HCT116 (cell line): ENCODE measurements around the gene CAB39L. TPM values are rescaled to one million over a fixed set of nuclear protein-coding genes. Genes with fewer than 3 reads are reported as not detected.

Experiments
- ATAC-seq: fragments of 200-7000 bp; cut with Tn5 transposase; 2 replicates; pipeline ENCODE4 v1.9.1; 2020; ENCODE audit warnings: mild to moderate bottlenecking, moderate library complexity
- BruUV-seq: library from RNA; stranded (reverse); fragments of 400-500 nt; replicated peaks from 2 replicates; lab custom pipeline; 2021; lab: Mats Ljungman, UMichigan
- CTCF ChIA-PET: fragments of 300-600 bp; sonication (Branson Sonifier 250); formaldehyde crosslinking; loops from one replicate; lab custom pipeline; 2021; ENCODE audit warnings: antibody characterized with exemption; lab: Charles Lee
- POLR2A ChIA-PET: fragments of 300-600, 350-600 bp; sonication (Branson Sonifier 250); formaldehyde crosslinking; loops from one replicate; lab custom pipeline; 2021; ENCODE audit warnings: antibody characterized with exemption; lab: Charles Lee
- RAD21 ChIA-PET, 2 experiments: fragments of 300-600 bp; sonication (Branson Sonifier 250); formaldehyde crosslinking; loops; one replicate each; lab custom pipeline; 2023; ENCODE audit warnings: low total read pairs in 2 of 2; ENCODE audit not compliant: uncharacterized antibody in 2 of 2, unreplicated experiment in 2 of 2, low non-redundant PET in 1 of 2; lab: Charles Lee
- DNase-seq: peaks from one replicate; pipeline ENCODE4 v3.0.0-alpha.2; 2010; ENCODE audit warnings: low read depth, low spot score
- H2AFZ ChIP-seq: fragments of 200-600 bp; shearing (Covaris generic), sonication (generic); 2 replicates; pipeline ENCODE4 v1.6.1; 2017; ENCODE audit warnings: low read depth, mixed run types, mixed read lengths, antibody characterized with exemption, low read length; ENCODE audit not compliant: poor library complexity, severe bottlenecking
- H3K27ac ChIP-seq: 2 replicates; pipeline ENCODE4 v1.5.1; 2012; ENCODE audit warnings: low read depth, low read length
- H3K27me3 ChIP-seq: fragments of 200-600 bp; sonication (generic); 2 replicates; pipeline ENCODE4 v1.6.1; 2016; ENCODE audit warnings: mixed run types, low read length, mixed read lengths; ENCODE audit not compliant: insufficient read depth
- H3K36me3 ChIP-seq, 2 experiments: fragments of 200-500 bp in 1 of 2; fragments of 200-600 bp in 1 of 2; sonication (Bioruptor generic) in 1 of 2; sonication (generic) in 1 of 2; 2 replicates each; pipeline versions ENCODE4 v1.5.1 to v1.6.1; 2014 to 2016; ENCODE audit warnings: low read length in 2 of 2, inconsistent platforms in 1 of 2, mixed read lengths in 1 of 2, mixed run types in 1 of 2; ENCODE audit not compliant: insufficient read depth in 2 of 2, control insufficient read depth in 1 of 2
- H3K4me1 ChIP-seq, 2 experiments: fragments of 200-600 bp in 1 of 2; sonication (generic) in 1 of 2; 2 replicates each; pipeline versions ENCODE4 v1.5.1 to v1.6.1; 2012 to 2017; ENCODE audit warnings: low read length in 2 of 2, inconsistent platforms in 1 of 2, mild to moderate bottlenecking in 1 of 2, mixed read lengths in 1 of 2, mixed run types in 1 of 2, moderate library complexity in 1 of 2; ENCODE audit not compliant: insufficient read depth in 2 of 2, control insufficient read depth in 1 of 2
- H3K4me2 ChIP-seq: fragments of 200-600 bp; sonication (generic); 2 replicates; pipeline ENCODE4 v1.6.1; 2017; ENCODE audit warnings: mixed run types, low read length, mixed read lengths
- H3K4me3 ChIP-seq, 2 experiments: fragments of 200-600 bp in 1 of 2; sonication (generic) in 1 of 2; replicated peaks in 1 of 2; 2 replicates each; pipeline ENCODE4 v1.5.1; 2011 to 2016; ENCODE audit warnings: low read length in 2 of 2, control low read depth in 1 of 2, low read depth in 1 of 2, mild to moderate bottlenecking in 1 of 2, mixed read lengths in 1 of 2, mixed run types in 1 of 2
- H3K79me2 ChIP-seq: fragments of 200-600 bp; sonication (generic); 2 replicates; pipeline ENCODE4 v1.6.1; 2017; ENCODE audit warnings: mild to moderate bottlenecking, mixed run types, low read length, moderate library complexity, mixed read lengths; ENCODE audit not compliant: insufficient read depth
- H3K9ac ChIP-seq: fragments of 200-600 bp; sonication (generic); 2 replicates; pipeline ENCODE4 v1.6.1; 2016; ENCODE audit warnings: low read length, mixed read lengths
- H3K9me2 ChIP-seq: fragments of 200-600 bp; sonication (generic), shearing (Covaris generic); 2 replicates; pipeline ENCODE4 v1.6.1; 2017; ENCODE audit warnings: mixed run types, mild to moderate bottlenecking, moderate library complexity; ENCODE audit not compliant: insufficient read depth
- H3K9me3 ChIP-seq, 2 experiments: fragments of 200-500 bp in 1 of 2; fragments of 200-600 bp in 1 of 2; sonication (Bioruptor generic) in 1 of 2; sonication (generic) in 1 of 2; 2 replicates each; pipeline ENCODE4 v1.6.1; 2014 to 2017; ENCODE audit warnings: low read length in 2 of 2, mixed read lengths in 2 of 2, inconsistent platforms in 1 of 2, low read depth in 1 of 2, mild to moderate bottlenecking in 1 of 2, mixed run types in 1 of 2, moderate library complexity in 1 of 2; ENCODE audit not compliant: control insufficient read depth in 1 of 2, insufficient read depth in 1 of 2
- H4K20me1 ChIP-seq: fragments of 200-600 bp; sonication (generic), shearing (Covaris generic); 2 replicates; pipeline ENCODE4 v1.6.1; 2017; ENCODE audit warnings: mixed run types, mild to moderate bottlenecking, moderate library complexity; ENCODE audit not compliant: insufficient read depth
- ATF3 ChIP-seq: IDR thresholded peaks from 2 replicates; pipeline ENCODE4 v1.6.1; 2012
- CBX3 ChIP-seq: IDR thresholded peaks from 2 replicates; pipeline ENCODE4 v1.6.1; 2012; ENCODE audit warnings: low read depth
- CTCF ChIP-seq, 3 experiments: fragments of 200-600 bp in 1 of 3; sonication (generic) in 1 of 3; IDR thresholded peaks in 2 of 3; conservative IDR thresholded peaks in 1 of 3; 2 replicates each; pipeline ENCODE4 v1.5.1; 2012 to 2017; ENCODE audit warnings: low read depth in 2 of 3, low read length in 2 of 3, antibody characterized with exemption in 1 of 3, borderline replicate concordance in 1 of 3, control low read depth in 1 of 3, mild to moderate bottlenecking in 1 of 3, mixed read lengths in 1 of 3, mixed run types in 1 of 3, moderate library complexity in 1 of 3; ENCODE audit not compliant: insufficient read depth in 1 of 3
- EGR1 ChIP-seq: IDR thresholded peaks from 2 replicates; pipeline ENCODE4 v1.6.1; 2012; ENCODE audit warnings: low read depth
- ELF1 ChIP-seq: IDR thresholded peaks from 2 replicates; pipeline ENCODE4 v1.6.1; 2012; ENCODE audit warnings: low read depth, borderline replicate concordance
- EZH2 ChIP-seq: fragments of 200-600 bp; sonication (generic); IDR thresholded peaks from 2 replicates; pipeline ENCODE4 v1.6.1; 2017; ENCODE audit warnings: antibody characterized with exemption, mixed run types
- EZH2phosphoT487 ChIP-seq: fragments of 200-600 bp; IDR thresholded peaks from 2 replicates; pipeline ENCODE4 v1.6.1; 2018; ENCODE audit warnings: antibody characterized with exemption, borderline replicate concordance
- FOSL1 ChIP-seq: IDR thresholded peaks from 2 replicates; pipeline ENCODE4 v1.6.1; 2012; ENCODE audit warnings: low read depth
- JUND ChIP-seq: IDR thresholded peaks from 2 replicates; pipeline ENCODE4 v1.6.1; 2012
- POLR2A ChIP-seq: IDR thresholded peaks from 2 replicates; pipeline ENCODE4 v1.7.0; 2011; ENCODE audit warnings: borderline replicate concordance; ENCODE audit not compliant: insufficient read depth, insufficient read length; ENCODE audit errors: extremely low read depth
- POLR2AphosphoS5 ChIP-seq: IDR thresholded peaks from 2 replicates; pipeline ENCODE4 v1.6.1; 2011; ENCODE audit warnings: mild to moderate bottlenecking, low read depth, low read length, moderate library complexity
- RAD21 ChIP-seq: IDR thresholded peaks from 2 replicates; pipeline ENCODE4 v1.6.1; 2012; ENCODE audit warnings: low read depth, mild to moderate bottlenecking
- SIN3A ChIP-seq: IDR thresholded peaks from 2 replicates; pipeline ENCODE4 v1.6.1; 2012; ENCODE audit warnings: low read depth
- SP1 ChIP-seq: IDR thresholded peaks from 2 replicates; pipeline ENCODE4 v1.6.1; 2012; ENCODE audit warnings: low read depth
- SRF ChIP-seq: IDR thresholded peaks from 2 replicates; pipeline ENCODE4 v1.6.1; 2012; ENCODE audit warnings: low read depth
- TCF7L2 ChIP-seq: IDR thresholded peaks from 2 replicates; pipeline ENCODE4 v1.7.0; 2011; ENCODE audit warnings: borderline replicate concordance, inconsistent platforms; ENCODE audit not compliant: insufficient read depth, insufficient read length; ENCODE audit errors: extremely low read depth
- YY1 ChIP-seq: IDR thresholded peaks from 2 replicates; pipeline ENCODE4 v1.6.1; 2011; ENCODE audit warnings: low read length, low read depth, moderate library complexity, mild to moderate bottlenecking; ENCODE audit not compliant: insufficient replicate concordance; ENCODE audit errors: extremely low read depth
- ZBTB33 ChIP-seq: IDR thresholded peaks from 2 replicates; pipeline ENCODE4 v1.6.1; 2011; ENCODE audit warnings: mild to moderate bottlenecking, low read length, moderate library complexity; ENCODE audit not compliant: insufficient replicate concordance; ENCODE audit errors: extremely low read depth
- ZFX ChIP-seq: fragments of 450-650 bp; IDR thresholded peaks from 2 replicates; pipeline ENCODE4 v1.6.1; 2017
- ZNF274 ChIP-seq: fragments of 200-500 bp; sonication (Bioruptor generic); IDR thresholded peaks from 2 replicates; pipeline ENCODE4 v1.6.1; 2014; ENCODE audit warnings: mild to moderate bottlenecking, low read depth, low read length, inconsistent platforms
- intact Hi-C: fragments of 100-400 bp; cut with micrococcal nuclease; formaldehyde crosslinking; loops from 2 replicates; pipeline ENCODE4 v1.10.0; 2022
- total RNA-seq: library from RNA; stranded (reverse); gene quantifications from one replicate; pipeline ENCODE4 v1.2.1, GENCODE V29; 2021; ENCODE audit not compliant: unreplicated experiment

CAB39L gene
- total RNA-seq, 1 experiment from 2014 or later, result 6.1 TPM

- Histone ChIP-seq H3K9me2 (no peaks in the 10 kb centered on the region), H3K9me3 (no peaks in the 10 kb centered on the region), H3K9ac (no peak overlapping the region), H3K4me1 (peaks cover 2 to 14% of the 10 kb centered on the region in 2 experiments; a peak in 2 of 4 replicates), H3K27me3 (peaks cover 21% of the 10 kb centered on the region), H3K4me3 (no peak overlapping the region), H2AFZ (no peak overlapping the region), H3K79me2 (no peaks in the 10 kb centered on the region), H4K20me1 (no peaks in the 10 kb centered on the region; the same call in 1 of the 2 replicates), H3K4me2 (no peak overlapping the region), H3K36me3 (no peaks in the 10 kb centered on the region), H3K27ac (no peak overlapping the region)
- ATAC-seq (no peak), DNase-seq (no peak)
- ChIA-PET CTCF (no interaction called here), POLR2A (no interaction called here), RAD21 (no interaction called here)
- intact Hi-C loops, result no loop called here
- BruUV-seq, result no TSS peak
- TF ChIP-seq ATF3, result no peak
- no peak for TF ChIP-seq EGR1
- TF ChIP-seq ZNF274, result no peak
- no peak for TF ChIP-seq ZBTB33
- TF ChIP-seq YY1, result no peak
- TF ChIP-seq CTCF (IDR thresholded peaks at IDR 0.05 in 2 of 3, conservative IDR thresholded peaks at IDR 0.05 in 1 of 3; ENCODE audit: borderline replicate concordance in 1 of 3, insufficient read depth in 1 of 3, low read depth in 2 of 3, low read length in 2 of 3), result no peak
- TF ChIP-seq RAD21, result no peak
- TF ChIP-seq ELF1, result no peak
- no peak for TF ChIP-seq SRF
- no peak for TF ChIP-seq POLR2AphosphoS5
- no peak for TF ChIP-seq EZH2
- no peak for TF ChIP-seq SP1
- no peak for TF ChIP-seq ZFX
- TF ChIP-seq POLR2A, result no peak
- TF ChIP-seq JUND, result no peak
- TF ChIP-seq SIN3A, result no peak
- TF ChIP-seq CBX3, result no peak
- TF ChIP-seq TCF7L2, result no peak
- no peak for TF ChIP-seq FOSL1
- no peak for TF ChIP-seq EZH2phosphoT487
These were observed 73.5 kb downstream of the CAB39L start for GRCh38 chr13:49370371-49370770.
